Epithelial cell of esophagus (primary cell): ENCODE measurements around the gene PRDM11.

Experiments used
- DNase-seq: peaks from one replicate; pipeline ENCODE4 v3.0.0; 2010; ENCODE audit warnings: low read depth
- H3K4me3 ChIP-seq: 2 replicates; pipeline ENCODE4 v1.5.1; 2011; ENCODE audit warnings: mild to moderate bottlenecking, low read length, control low read depth
- TF ChIP-seq, protein P1 (sequence below): IDR thresholded peaks from 2 replicates; pipeline ENCODE4 v1.5.1; 2011; ENCODE audit warnings: low read depth, mild to moderate bottlenecking, low read length, control low read depth, inconsistent platforms; ENCODE audit not compliant: insufficient read depth; ENCODE audit errors: missing control alignments

Gene PRDM11

GRCh38 chr11:45219411-45219810 is 73.0 kb downstream of the PRDM11 start:
- TF ChIP-seq, protein P1, sequence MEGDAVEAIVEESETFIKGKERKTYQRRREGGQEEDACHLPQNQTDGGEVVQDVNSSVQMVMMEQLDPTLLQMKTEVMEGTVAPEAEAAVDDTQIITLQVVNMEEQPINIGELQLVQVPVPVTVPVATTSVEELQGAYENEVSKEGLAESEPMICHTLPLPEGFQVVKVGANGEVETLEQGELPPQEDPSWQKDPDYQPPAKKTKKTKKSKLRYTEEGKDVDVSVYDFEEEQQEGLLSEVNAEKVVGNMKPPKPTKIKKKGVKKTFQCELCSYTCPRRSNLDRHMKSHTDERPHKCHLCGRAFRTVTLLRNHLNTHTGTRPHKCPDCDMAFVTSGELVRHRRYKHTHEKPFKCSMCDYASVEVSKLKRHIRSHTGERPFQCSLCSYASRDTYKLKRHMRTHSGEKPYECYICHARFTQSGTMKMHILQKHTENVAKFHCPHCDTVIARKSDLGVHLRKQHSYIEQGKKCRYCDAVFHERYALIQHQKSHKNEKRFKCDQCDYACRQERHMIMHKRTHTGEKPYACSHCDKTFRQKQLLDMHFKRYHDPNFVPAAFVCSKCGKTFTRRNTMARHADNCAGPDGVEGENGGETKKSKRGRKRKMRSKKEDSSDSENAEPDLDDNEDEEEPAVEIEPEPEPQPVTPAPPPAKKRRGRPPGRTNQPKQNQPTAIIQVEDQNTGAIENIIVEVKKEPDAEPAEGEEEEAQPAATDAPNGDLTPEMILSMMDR = no peak
- no peak for DNase-seq
- no peak overlapping the region for H3K4me3 ChIP-seq

DNA sequence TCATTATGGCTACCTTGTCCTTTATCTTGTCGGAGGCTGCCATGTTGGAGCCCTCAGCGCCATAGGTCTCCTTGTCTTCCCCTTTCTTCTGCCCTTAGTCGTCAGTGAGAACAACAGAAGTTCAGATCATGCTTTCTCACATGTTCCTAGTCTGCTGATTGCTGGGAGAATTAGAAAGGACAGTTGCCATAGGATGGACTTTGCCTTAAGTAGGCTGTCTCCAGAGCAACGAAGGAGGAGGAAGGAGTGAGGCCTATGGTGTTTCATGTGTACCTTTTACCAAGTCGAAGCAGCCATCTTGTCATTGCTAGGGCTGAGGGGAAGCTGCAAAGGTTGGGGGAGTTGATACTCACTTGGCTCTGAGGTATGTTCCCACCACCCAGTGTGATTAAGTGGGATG is 77.1 kb downstream of the PRDM11 start:
- no peak for DNase-seq
- TF ChIP-seq, protein P1 = no peak
- H3K4me3 ChIP-seq = no peak overlapping the region

DNA sequence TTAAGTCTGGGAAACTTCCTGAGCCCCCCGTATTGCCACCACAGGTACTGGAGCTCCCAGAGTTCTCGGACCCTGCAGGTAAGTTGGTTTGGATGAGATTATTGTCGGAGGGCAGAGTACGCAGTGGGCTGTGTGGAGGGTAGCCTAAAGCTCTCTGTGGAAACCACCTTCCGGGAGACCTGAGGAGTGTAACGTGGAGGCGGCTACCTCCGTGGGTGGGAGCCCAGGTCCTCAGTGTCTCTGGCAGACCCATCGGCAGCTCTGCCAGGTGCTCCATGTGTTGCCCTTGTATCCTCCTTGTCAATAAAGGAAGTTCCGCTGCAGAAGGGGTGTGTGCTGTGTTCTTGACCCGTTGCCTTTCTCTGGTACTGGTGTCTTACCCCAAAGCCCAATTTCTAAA is 78.3 kb downstream of the PRDM11 start:
- DNase-seq = no peak
- no peak overlapping the region for H3K4me3 ChIP-seq
- TF ChIP-seq, protein P1 = no peak

DNA sequence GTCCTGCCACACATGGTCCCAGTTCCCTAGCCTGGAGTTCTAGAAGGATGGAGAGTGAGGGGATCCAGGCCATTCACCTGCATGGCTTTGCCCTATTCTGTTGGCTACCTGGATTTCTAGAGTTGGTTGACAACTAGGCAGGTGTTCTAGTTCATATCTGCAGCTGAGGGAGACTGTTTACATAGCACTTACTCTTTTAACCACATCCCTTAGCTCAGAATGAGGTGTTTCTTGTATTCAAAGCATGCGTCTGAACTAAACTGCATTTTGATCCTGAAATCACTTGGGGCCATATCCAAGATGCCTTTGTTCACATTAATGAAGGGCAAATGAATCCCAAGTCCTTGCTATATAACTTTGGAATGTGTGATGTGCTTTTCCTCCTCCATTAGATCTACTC is 78.8 kb downstream of the PRDM11 start:
- no peak overlapping the region for H3K4me3 ChIP-seq
- TF ChIP-seq, protein P1 = no peak
- no peak for DNase-seq

DNA sequence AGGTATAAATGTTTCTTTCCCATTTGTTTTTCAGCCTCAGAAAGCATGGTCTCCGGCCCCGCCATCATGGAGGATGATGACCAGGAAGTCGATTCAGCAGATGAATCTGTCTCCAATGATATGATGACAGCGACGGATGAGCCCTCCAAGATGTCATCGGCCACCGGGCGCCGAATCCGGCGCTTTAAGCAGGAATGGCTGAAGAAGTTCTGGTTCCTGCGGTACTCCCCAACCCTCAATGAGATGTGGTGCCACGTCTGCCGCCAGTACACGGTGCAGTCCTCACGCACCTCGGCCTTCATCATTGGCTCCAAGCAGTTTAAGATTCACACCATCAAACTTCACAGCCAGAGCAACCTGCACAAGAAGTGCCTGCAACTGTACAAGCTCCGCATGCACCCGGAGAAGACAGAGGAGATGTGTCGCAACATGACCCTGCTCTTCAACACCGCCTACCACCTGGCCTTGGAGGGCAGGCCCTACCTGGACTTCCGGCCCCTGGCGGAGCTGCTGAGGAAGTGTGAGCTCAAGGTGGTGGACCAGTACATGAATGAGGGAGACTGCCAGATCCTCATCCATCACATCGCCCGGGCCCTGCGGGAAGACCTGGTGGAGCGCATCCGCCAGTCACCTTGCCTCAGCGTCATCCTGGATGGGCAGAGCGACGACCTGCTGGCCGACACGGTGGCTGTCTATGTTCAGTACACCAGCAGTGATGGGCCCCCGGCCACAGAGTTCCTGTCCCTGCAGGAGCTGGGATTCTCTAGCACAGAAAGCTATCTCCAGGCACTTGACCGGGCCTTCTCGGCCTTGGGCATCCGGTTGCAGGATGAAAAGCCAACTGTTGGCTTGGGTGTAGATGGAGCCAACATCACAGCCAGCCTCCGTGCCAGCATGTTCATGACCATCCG is 79.8 kb downstream of the PRDM11 start:
- H3K4me3 ChIP-seq = no peak overlapping the region
- no peak for DNase-seq
- TF ChIP-seq, protein P1 = no peak

- TF ChIP-seq, protein P1 = no peak
- DNase-seq = no peak
- H3K4me3 ChIP-seq = no peak overlapping the region
Observed at GRCh38 chr11:45226901-45227300, 80.5 kb downstream of the PRDM11 start.

- DNase-seq = no peak
- TF ChIP-seq, protein P1 = no peak
Observed at GRCh38 chr11:45227836-45228235, 81.4 kb downstream of the PRDM11 start.

More at GRCh38 chr11:45227836-45228235, 81.4 kb downstream of the PRDM11 start:
- H3K4me3 ChIP-seq = no peak overlapping the region
